GM18909 (cell line): ENCODE measurements around the gene CFAP91.

ENCODE experiments used
- ATAC-seq: cut with Tn5 transposase; IDR thresholded peaks from one replicate; pipeline ENCODE4 v1.9.1; 2021; ENCODE audit warnings: mild to moderate bottlenecking; ENCODE audit not compliant: unreplicated experiment, poor library complexity

CFAP91 gene

DNA sequence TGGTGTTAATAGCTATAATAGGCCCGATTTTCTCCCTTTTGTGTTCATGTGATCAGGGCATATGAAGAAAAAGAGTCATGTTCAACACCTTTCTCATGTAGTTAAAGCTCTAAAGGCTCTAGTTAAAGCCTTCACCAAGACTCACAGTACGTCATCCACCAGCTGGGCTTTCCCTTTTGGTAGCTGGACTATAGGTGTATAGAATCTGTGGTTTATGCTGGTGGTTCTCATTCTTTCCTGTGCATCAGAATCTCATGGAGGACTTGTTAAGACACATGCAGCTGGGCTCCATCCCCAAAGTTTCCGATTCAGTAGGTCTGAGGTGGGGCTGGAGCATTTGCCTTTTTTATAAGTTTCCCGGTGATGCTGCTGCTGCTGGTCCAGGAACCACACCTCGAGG is 31.0 kb downstream of the CFAP91 start:
- ATAC-seq = no peak

DNA sequence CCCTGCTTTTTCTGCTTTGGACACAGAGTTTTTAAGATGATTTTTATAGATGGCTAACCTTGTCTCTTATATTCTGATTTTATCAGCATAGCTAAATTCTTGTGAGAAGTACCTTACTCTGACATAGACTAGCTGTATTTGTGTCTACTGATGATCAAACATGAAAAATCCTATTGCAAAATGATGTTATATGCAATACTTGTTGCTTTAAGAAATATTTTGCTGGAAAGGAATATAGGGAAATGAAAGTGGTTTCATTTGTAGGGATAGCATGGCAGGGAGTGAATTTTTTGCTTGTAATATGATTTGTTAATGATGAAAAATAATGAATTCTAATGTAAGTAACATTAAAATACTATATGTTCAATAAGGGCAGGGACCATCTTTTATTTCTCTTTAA is 35.9 kb downstream of the CFAP91 start:
- no peak for ATAC-seq

DNA sequence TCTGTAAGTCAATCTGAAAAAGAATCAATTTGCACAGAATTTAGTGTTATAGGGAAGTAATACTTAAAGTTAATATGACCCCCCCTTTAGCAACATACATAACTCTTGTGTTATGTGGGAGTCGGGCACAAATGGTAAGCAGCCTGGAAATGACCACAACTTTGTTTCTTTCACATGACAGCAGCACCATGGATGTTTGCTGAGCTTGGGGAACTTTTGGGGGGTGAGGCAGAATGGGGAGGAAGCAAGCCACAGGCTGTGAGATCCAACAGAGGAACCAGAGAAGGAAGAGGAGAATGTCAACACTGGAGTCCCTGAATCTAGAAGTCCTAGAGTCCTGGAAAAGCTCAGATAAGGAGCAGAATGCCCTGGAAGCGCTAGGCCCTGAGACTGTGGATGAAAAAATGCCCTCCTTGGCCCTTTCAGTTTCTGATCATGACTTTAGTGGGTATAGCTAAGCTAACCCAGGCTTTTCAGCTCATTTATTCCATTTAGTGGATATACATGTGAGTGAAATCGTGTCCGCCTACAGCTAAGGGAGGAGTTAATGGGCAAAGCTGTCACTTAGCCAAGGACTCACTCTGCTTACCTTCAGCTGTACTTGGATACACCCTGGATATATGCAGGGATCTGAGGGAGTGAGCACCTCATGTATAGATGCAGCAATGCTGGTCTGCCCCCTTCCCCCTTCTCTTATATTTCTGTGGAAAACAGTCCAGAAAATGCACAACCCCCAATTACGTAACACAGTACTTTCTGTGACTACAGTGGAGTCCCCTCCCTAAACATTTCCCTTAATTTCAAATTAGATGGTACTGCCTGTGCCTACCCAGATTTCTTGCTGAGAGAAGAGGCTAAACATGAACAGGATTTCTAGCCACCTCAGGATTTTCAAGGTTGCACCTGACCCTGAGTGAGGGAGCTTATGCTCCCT is 39.1 kb downstream of the CFAP91 start:
- no peak for ATAC-seq

DNA sequence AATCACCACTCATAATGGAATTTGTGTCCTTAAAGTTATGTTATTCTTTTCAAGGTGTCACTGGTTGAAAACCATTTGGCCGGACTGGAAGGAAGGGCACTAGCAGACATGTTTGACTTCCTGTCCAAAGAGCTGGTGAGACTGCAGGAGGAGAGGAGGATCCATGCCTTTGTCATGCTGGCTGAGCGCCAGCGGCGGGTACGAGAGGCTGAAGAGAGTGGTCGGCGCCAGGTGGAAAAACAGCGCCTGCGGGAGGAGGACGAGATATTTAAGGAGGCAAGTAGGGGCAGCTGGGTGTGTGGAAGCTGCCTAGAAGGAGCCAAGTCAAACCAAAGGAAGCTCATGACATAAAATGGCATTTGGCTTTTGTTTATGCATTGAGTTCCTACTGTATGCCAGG is 41.1 kb downstream of the CFAP91 start:
- ATAC-seq = no peak

DNA sequence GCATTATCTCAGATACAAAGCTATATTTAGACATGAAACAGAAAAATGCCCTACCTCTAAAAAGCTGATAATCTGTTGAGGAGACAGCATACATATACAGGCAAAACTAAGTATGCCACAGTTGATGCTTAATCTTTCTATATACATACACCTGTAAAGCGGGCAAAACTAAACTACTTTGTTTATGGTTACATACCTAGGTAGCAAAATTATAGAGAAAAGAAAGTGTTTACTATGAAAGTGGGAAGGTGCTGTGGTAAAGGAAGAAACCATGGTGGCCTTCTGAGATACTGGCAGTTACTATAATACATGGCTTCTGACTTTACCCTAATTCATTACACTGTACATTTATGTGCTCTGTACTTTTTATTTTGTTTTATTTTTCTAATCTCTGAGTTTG is 43.1 kb downstream of the CFAP91 start:
- peak; percentile 48 for ATAC-seq

DNA sequence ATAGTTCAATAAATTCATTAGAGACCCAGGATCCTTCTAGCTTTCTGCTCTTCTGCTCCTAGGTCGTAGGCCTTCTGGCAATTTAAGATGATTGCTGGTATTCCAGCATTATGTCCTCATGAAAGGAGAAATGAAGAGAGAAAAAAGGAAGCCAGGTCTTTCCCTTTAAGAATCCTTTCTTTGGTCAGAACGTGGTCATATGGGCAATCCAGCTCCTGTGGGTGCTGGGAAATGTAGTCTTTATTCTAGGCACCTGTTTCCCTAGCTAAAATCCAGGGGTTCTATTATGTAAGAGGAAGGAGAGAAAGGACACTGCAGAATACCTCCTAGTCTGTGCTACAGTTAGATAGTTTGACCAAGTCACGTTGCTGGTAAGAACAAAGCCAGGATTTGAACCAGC is 43.6 kb downstream of the CFAP91 start:
- ATAC-seq = no peak

DNA sequence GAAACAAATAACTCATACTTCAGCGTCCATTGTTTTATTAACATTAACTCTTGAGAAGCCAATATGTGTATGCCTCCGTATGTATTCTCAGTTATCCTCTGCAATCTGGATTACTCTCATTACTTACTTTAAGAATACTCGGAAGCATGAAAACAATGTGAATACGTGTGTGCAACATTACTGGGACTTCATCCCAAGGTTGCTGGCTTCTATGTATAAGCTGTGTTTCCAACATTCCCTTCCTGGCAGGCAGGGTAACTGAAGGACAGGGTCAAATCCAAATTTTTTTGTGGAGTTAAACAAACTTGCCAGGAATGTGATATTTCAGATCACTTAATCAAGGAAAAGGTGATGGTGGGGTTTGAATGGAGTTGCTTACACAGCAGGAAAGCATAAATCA is 44.5 kb downstream of the CFAP91 start:
- no peak for ATAC-seq

DNA sequence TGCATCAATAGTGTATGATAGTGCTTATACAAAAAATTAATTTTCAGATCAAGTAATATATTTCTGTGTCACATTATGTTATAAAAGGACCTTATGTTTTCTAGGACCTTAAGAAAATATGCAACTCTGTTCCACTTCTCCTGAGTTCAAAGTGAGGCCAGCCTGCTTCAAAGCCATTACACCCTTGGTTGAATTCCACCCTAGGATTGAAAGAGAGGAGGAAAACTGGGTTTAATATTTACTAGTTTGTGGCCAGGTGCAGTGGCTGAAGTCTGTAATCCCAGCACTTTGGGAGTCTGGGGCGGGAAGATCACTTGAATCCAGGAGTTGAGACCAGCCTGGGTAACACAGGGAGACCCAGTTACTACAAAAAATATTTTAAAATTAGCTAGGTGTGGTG is 46.2 kb downstream of the CFAP91 start:
- no peak for ATAC-seq

DNA sequence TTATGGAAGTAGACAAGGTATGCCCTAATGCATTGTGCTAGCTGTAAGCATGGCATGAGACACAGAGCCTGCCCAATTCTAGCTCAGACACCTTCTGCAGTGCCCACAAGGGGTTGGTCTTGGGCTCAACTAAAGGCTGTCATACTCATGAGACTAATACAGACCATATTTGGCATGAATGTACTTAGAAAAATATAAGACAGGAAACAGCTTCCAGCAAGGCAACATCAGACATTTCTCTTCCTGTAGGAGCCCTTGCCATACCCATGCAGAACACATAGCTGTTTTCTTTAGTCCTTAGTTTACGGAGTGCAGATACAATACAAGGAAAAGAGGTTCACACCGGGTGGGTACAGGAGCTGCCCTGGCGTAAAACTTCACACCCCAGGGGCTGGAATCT is 48.6 kb downstream of the CFAP91 start:
- ATAC-seq = no peak
